HG03280 (cell line): ENCODE data around the gene CDKL1.

Source experiments
- ATAC-seq: cut with Tn5 transposase; IDR thresholded peaks from one replicate; pipeline ENCODE4 v1.9.1; 2021; ENCODE audit warnings: mild to moderate bottlenecking, moderate library complexity; ENCODE audit not compliant: unreplicated experiment

Gene CDKL1

DNA sequence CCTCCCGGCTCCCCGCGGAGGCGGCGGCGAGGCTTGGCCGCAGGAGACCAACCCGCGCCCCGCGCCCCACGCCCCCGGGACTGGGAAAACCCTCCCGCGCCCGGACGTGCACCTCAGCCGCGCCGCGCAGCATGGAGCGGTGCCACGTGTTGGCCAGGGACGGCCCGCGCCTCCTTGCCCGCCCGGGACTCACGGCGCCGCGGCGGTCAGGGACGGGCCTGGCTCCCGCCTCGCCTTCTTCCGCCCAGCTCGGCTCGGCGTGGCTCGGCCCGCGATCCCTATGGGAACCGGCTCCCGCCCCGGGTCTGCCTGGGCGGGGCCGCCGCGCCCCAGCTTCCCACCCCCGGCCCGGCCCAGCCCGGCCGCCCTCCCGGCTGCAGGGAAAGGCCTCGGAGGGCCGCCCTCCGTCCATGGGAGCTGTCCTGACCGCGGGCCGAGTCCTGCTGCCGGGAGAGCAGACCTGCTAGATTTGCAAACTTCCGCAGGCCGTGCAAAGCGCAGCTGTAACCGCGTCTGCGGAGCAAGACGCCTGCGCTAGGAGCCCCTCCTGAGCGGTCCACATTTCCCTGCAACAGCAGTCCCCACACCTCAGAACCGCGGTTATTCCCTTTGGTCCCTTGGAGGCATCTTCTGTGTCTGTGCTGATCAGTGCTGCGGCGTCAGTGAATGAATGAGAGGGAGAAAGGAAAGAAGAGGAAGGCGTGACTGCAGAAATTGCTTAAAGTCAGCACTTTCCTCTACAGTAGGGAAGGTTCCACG lies at the start of gene CDKL1:
CDKL1 (minus strand) TSS at position 251 of the 759 bp plus-strand sequence. CDS start 1,013 bp downstream, outside the sequence.
- ATAC-seq: peak; percentile 53

DNA sequence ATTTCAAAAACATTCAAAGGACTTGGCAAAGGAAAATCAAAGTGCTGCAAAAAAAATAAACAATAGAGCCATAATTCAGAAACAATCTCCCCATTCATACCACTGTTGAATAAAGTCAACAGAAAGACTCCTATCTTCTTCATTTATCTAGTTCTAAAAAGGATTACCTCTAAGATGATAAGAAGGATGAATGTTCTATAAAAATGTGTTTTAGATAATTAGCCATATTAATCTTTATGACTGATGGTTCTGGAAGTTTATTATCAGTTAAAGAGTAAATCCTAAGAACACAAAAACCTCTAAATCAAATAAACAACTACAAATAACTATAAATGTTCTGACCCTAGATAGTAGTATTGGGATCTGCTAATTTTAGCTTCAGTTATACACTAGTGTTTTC lies 37.8 kb upstream of the CDKL1 start:
- ATAC-seq: no peak

DNA sequence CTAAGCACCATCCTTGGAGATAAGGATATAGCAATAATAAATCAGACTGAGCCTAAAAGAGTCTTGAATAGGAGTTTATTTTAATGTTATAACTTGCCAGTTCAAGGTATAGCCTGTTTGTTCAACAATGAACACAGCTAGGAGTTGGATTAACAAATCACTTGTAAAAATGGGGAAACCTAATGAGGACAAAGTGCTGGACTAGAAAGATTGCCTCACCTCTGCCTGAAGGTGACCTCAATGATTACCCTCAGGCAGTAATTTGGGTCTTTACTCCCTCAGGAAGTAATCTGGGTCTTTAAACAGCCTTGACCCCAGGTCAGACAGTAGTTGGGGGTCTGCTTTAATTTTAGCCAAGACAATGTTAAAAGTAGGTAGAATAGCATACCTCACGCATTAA lies 35.5 kb upstream of the CDKL1 start:
- no peak for ATAC-seq

DNA sequence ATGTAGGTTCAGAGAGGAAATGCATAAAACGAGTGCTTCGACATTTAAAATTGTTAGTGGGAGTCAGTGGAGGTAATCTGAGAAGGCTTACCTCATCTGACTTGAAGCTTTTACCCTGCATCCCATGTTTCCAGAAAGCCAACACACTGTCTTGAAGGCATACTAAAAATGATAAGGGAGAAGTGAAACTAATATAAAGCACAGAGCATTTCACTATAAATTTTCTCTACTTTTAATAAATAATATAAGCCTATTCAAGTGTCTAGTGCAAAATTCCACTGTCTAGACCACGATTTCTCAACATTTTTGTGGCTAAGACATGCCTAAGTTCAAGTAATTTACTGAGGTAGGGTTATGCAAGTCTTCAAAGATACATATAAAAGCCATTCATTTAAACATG lies 29.1 kb upstream of the CDKL1 start:
- ATAC-seq: no peak

DNA sequence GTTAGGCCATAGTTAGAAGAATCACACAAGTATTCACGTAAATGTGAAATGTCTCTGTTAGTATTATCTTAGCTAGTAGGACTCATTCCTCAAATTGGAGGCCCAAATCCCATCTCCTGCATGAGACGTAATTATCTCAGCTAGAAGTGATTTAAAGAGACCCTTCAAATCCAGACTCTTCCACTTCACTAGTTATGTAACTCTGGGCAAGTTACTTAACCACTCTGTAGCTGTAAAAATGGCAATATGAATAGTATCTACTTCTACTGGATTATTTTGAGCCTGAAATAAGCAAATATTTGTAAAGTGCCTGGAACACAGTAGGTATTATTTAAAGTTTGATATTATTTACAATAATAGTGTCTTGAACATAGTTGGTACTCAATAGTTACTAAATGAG lies 28.4 kb upstream of the CDKL1 start:
- no peak for ATAC-seq

DNA sequence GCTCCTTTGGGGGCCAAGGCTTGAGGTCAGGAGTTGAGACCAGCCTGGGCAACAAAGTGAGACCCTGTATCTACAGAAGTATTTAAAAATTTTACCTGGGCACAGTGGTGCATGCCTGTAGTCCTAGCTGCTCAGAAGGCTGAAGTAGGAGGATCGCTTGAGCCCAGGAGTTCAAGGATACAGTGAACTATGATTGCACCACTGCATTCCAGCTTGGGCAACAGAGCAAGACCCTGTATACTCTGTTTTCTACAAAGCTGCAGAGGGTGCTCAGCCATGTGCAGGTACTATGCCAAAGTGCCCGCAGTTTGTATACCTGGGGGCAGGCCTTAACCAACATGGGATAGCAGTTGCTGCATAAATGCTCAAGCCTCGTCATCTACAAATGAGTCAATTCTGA lies 26.8 kb upstream of the CDKL1 start:
- no peak for ATAC-seq

DNA sequence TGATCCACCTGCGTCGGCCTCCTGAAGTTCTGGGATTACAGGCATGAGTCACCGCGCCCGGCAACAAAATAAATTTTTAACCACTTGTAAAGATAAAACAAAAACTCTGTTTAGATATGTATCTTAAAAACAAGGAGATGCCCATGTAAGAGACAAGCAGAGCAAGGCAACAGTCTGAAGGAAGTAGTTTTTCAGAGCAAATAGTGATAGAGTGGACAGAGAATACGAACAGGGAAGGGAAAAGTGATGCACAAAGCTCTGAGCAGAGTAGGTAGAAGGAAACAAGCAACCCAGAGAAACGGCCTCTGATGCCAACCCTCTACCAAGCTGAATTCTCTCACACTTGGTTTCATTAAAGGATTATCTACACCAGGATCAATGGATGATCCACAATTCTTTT lies 24.8 kb upstream of the CDKL1 start:
- ATAC-seq: no peak

DNA sequence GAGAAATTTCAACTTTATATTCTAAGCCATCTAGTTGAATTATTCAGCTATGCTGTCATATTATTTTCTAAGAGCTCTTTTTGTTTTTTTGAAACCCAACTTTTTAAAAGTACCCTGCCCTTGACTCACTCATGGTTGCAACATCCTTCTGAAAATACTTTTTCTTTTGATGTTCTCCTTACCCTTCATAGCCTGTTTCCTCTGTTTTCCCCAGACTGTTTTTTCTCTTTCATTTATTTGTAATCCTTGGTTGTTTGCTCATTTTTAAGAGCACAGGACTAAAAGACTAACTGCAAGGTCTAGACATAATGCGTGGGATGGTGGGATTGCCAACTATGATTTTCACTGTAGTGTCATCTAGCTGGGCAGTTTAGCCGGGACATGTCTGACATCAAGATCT lies 21.2 kb upstream of the CDKL1 start:
- no peak for ATAC-seq

DNA sequence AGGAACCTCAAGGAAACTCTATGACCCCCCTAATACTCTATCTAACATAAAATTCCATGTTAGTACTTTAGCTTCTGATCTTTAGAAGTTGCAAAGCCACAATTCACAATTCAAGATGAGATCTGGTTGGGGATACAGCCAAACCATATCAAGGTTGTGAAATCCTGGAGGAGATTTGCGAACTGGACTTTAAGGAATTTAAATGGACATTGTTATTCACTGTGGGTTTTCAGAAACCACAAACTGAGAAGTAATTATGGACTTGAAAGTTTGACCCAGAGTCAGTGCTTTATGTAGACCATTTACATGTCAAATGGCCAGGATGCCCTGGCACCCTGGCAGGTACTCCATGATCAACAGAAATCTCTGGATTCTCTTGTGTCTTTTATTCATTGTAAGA lies 14.2 kb upstream of the CDKL1 start:
- no peak for ATAC-seq

DNA sequence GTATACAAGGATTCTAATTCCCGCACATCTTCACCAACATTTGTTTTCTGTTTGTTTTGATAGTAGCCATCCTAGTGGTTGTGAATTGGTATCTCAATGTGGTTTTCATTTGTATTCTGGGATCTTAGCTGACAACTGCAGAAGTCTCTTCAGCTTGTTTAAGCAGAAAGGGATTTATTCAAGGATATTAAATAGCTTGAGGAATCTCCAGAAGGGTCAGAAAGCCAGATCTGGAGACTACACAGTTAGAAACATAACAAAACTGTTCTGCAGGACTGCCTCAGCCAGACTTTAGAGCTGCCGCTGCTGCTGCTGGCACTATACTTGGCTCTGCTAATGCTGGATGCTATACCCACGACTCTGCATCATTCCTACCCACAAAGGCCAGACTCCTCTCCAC lies 13.4 kb upstream of the CDKL1 start:
- ATAC-seq: no peak

DNA sequence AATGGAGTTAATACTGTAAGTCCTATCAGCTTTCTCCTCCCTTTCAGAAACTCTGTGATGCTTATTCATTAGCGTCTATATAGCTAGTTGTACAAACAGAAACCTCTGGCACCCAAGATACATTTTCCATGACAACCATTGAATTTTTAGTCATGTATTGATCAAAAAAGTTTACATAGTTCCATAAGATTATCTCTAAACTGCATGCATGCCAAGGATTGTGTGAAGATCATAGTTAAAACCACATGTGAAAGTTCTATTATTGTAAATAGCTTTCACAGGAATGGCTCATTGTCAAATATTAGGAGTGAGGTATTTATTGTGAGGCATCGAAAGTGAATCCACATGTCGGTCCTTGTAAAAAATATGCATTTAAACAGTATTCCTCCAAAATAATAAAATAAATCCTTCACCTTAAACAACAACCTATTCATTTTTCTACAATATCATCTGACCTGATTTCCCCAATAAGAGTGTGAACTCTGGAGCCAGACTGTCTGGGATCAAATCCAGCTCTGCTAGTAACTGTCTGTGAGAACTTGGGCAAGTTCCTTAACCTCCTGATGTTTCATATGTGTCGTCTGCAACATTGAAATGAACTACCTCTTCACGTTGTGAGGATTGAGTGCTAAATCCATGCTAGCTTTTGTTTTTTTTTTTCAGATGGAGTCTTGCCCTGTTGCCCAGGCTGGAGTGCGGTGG lies 10.6 kb upstream of the CDKL1 start:
- ATAC-seq: no peak

DNA sequence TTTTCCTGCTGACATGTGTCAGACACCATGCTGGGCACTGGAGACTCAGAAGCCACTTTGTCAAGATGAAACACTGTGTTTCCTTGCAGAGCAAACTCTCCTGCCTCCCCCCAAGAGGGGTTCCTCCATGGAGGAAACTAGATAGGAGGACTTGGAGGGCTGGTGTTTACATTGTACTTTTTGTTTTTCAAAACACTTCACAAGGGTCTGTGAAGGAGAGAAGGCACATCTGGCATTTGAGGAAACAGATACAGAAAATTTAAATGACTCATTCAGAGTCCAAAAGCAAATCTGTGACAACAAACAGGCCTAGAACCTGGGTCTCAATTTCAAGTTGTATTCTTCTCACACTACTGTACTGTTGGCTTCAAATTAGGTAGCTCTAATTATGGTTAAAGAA lies 6.7 kb upstream of the CDKL1 start:
- no peak for ATAC-seq

DNA sequence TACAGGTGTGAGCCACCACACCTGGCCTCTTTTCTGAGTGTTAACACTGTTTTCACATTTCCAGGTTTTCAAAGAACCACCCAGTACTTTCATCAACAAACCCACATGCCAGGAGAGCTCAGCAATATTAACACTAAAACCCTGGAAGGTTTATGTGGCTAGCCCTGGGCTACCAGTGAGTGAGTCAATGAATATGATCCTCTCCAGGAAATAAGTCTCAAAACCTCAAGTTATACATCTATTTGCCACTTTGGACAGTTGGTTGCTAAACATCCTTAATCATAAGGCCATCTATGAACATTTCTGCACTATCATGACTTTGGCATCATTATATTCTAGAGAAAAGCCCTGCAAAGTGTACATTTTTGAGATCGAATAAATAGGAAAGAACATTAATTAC lies 6.3 kb upstream of the CDKL1 start:
- no peak for ATAC-seq

DNA sequence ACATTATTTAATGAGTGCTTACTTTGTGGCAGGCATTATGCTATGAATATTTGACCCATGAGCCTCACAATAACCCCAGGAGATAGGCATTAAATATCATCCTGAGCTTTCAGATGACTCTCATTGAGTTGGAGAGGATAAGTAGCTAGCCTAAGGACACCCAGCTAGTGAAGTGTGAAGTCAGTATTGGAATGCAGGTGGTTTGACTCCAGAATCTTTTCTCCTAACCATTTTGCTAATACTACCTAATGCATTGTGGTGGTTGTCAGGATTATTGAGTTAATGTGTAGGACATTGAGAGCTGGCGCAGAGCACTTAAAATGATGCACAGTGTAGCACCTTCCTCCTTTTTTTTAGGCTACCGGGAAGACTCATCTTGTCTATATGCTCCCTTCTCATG lies 3.8 kb upstream of the CDKL1 start:
- ATAC-seq: no peak

DNA sequence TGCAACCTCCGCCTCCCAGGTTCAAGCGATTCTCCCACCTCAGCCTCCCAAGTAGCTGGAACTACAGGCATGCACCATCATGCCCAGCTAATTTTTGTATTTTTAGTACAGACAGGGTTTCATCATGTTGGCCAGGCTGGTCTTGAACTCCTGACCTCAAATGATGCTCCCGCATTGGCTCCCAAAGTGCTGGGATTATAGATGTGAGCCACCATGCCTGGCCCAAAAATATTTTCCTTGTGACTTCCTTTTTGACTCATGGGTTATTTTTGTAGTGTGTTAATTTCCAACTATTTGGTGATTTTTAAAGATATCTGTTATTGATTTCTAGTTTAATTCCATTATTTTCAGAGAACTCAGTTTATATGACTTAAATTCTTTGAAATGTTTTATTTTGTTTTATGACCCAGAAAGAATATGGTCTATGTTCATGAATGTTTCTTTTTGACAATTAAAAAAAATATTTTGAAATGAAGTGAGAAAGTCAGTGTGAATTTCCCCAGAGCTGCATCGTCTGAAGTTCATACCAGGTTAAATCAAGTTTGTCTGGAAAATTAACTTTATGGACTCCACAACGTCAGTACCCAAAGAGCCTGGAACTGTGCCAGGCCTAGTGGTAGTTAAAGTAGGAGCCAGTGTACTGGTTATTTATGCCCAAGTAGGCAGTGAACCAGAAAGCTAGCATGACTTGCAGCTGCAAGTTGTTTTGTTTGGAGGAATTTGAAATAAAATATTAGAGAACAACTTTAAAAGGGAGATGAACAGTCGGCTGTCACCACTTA lies 2.8 kb upstream of the CDKL1 start:
- no peak for ATAC-seq

DNA sequence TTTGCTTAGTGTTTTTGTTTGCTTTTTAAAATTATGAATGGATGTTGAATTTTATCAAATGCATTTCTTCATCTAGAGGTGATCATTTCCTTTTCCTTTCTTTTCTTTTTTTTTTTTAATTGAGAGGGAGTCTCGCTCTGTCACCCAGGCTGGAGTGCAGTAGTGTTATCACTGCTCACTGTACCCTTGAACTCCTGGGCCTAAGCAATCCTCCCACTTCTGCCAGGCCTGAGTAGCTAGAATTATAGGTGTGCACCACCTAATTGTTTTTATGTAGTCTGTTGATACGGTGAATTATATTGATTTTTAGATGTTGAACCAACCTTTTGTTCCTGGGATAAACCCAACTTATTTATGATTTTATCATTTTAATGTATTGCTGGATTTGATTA lies 1.5 kb upstream of the CDKL1 start:
- no peak for ATAC-seq

DNA sequence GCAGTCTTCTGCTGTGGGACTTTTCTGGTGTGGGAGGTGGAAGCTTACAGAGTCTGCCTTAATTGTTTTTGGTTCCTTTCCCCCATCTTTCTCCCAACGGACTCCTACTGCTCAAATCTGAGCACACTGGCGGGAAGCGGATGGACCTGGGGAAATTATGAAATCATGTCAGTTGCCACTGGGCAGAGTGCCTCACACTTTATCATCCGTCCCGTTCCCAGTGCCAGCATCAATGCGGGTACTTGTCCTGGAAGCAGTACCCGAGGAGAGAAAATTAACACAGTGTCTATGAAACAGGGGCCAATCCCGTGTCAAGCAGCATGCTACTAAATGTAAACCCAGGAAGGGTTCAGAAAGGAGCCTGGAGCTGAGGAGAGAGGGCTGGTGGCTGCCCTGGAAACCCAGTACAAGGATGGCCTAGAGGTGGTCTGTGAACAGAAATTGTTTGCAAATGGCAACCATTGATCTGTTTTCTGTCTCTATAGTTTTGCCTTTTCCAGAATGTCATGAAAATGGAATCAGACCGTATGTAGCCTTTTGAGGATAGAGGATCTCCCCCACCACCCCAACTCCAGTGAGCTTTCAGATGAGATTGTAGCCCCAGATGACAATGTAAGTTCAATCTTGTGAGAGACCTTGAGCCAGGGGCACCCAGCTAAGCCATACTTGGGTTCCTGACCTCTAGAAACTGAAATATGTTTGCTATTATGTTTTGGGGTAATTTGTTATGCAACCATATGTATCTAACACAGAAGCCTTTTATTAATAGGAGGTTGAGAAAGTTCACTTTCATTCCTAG lies 908 bp upstream of the CDKL1 start:
- no peak for ATAC-seq

DNA sequence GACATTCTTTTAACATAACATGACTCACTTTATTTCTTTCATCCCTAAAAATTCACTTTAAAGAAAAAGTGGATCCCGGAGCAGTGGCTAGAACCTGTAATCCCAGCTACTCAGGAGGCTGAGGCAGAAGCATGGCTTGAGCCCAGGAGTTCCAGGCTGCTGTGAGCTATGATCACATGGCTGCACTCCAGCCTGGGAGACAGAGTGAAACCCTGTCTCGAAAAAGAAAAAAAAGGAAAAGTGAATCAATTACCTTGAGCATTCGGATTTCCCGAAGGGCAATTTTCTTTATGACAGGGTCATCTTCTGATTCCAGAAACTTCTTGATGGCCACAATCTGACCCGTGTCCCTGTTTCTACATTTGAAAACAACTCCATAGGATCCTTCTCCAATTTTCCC lies 1.2 kb downstream of the CDKL1 start:
- ATAC-seq: no peak

DNA sequence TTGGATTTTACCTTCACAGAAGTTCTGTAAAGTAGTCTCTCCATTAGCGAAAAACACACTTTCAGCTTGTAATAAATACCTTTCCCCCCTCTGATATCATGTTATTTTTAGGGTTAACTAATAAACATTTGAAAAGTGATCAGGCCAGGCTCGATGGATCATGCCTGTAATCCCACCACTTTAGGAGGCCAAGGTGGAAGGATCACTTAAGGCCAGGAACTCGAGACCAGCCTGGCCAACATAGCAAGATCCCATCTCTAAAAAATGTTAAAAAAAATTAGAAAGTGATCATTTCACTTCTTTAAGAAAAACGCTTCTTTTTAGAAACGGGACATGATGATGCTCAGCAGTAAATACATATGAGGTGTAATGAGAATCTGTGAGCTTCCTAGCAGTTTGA lies 2.0 kb downstream of the CDKL1 start:
- ATAC-seq: no peak

DNA sequence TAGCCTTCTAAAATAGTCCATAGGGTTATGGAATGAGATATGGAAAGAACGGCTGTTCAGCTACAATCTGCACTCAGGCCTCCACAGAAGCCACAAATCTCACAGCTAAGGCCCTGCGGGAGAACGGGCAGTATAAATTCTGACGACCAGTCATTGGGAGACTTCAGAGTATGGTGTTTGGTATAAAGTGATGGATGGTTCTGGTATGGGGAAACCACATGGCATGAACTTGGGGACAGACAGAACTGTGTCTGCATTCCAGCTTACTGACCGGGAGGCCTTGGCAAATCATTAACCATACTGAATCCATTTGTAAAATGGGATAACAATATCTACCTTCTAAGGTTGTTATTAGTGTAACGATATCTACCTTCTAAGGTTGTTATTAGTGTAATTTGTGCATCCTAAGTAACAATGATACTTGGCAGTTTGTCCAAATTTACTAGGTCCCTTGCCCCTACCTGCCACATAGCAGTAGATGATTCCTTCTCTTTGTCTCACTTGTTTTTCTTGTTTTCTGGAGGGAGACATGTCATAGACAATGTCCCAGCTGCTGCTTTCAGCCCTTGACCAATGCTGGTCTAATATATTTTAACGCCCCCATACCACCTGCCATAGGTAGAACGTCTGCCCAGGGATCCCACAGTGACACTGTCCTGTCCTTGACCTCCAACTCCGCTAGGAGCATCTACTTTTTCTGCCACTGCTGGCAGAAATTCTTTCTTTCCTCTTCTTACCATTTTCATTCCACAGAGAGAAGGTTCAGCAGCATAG lies 6.8 kb downstream of the CDKL1 start:
- no peak for ATAC-seq
